SU-DHL-6 (cell line): ENCODE results near the gene KCNB1.

ENCODE experiments used
- EZH2phosphoT487 ChIP-seq: fragments of 200-600 bp; sonication (generic), shearing (Covaris generic); conservative IDR thresholded peaks from 2 replicates; pipeline ENCODE4 v1.6.1; 2018; ENCODE audit warnings: mild to moderate bottlenecking, antibody characterized with exemption, low read length, moderate library complexity, mixed read lengths
- TF ChIP-seq, protein P1 (sequence below): fragments of 200-600 bp; sonication (generic); IDR thresholded peaks from one replicate; pipeline ENCODE4 v1.5.1; 2017; ENCODE audit warnings: antibody characterized with exemption, mild to moderate bottlenecking, low read length, moderate library complexity; ENCODE audit not compliant: insufficient read depth, poor library complexity, severe bottlenecking

GRCh38 chr20:49462626-49463025 is 19.8 kb downstream of the KCNB1 start:
- TF ChIP-seq, protein P1, sequence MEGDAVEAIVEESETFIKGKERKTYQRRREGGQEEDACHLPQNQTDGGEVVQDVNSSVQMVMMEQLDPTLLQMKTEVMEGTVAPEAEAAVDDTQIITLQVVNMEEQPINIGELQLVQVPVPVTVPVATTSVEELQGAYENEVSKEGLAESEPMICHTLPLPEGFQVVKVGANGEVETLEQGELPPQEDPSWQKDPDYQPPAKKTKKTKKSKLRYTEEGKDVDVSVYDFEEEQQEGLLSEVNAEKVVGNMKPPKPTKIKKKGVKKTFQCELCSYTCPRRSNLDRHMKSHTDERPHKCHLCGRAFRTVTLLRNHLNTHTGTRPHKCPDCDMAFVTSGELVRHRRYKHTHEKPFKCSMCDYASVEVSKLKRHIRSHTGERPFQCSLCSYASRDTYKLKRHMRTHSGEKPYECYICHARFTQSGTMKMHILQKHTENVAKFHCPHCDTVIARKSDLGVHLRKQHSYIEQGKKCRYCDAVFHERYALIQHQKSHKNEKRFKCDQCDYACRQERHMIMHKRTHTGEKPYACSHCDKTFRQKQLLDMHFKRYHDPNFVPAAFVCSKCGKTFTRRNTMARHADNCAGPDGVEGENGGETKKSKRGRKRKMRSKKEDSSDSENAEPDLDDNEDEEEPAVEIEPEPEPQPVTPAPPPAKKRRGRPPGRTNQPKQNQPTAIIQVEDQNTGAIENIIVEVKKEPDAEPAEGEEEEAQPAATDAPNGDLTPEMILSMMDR = no peak
- no peak for TF ChIP-seq EZH2phosphoT487
